GM19025 (cell line): ENCODE results near the gene BRD2.
A peak's percentile ranks its signal among the peaks of the same experiment; 100 is the strongest.

Source experiments
- ATAC-seq: cut with Tn5 transposase; IDR thresholded peaks from one replicate; pipeline ENCODE4 v1.9.1; 2021; ENCODE audit warnings: mild to moderate bottlenecking, low read depth, moderate library complexity; ENCODE audit not compliant: unreplicated experiment

The BRD2 gene

GRCh38 chr6:32970413-32971241, 2.2 kb downstream of the BRD2 start:
- ATAC-seq, result no peak

- ATAC-seq, result no peak
Measured at GRCh38 chr6:32971242-32971580, 2.8 kb downstream of the BRD2 start.

- ATAC-seq, result peak; percentile 40
Measured at GRCh38 chr6:32971581-32972352, 3.4 kb downstream of the BRD2 start.

GRCh38 chr6:32972353-32973143, 4.2 kb downstream of the BRD2 start:
- ATAC-seq, result no peak

GRCh38 chr6:32973144-32974015, 5.0 kb downstream of the BRD2 start:
- ATAC-seq, result no peak

GRCh38 chr6:32974016-32974333, 5.6 kb downstream of the BRD2 start:
- ATAC-seq, result no peak

GRCh38 chr6:32974541-32975308, 6.3 kb downstream of the BRD2 start:
- no peak for ATAC-seq

- ATAC-seq, result no peak
Measured at GRCh38 chr6:32975886-32976285, 7.5 kb downstream of the BRD2 start.

GRCh38 chr6:32976334-32977069, 8.1 kb downstream of the BRD2 start:
- ATAC-seq, result no peak

- no peak for ATAC-seq
Measured at GRCh38 chr6:32977272-32977952, 9.0 kb downstream of the BRD2 start.

GRCh38 chr6:32977953-32978324, 9.5 kb downstream of the BRD2 start:
- no peak for ATAC-seq

- ATAC-seq, result no peak
Measured at GRCh38 chr6:32979720-32980487, 11.5 kb downstream of the BRD2 start.

GRCh38 chr6:32980488-32981038, 12.2 kb downstream of the BRD2 start:
- no peak for ATAC-seq

- no peak for ATAC-seq
Measured at GRCh38 chr6:32982084-32982701, 13.8 kb downstream of the BRD2 start.

- no peak for ATAC-seq
Measured at GRCh38 chr6:32982702-32983492, 14.5 kb downstream of the BRD2 start.

- no peak for ATAC-seq
Measured at GRCh38 chr6:32983493-32983848, 15.1 kb downstream of the BRD2 start.
